Fibroblast of pulmonary artery (primary cell): ENCODE results near the gene KCNQ1OT1.

ENCODE experiments used
- DNase-seq: peaks from one replicate; pipeline ENCODE4 v3.0.0-alpha.2; 2010; ENCODE audit warnings: low read depth
- H3K4me3 ChIP-seq: replicated peaks from 2 replicates; pipeline ENCODE4 v1.5.1; 2011; ENCODE audit warnings: low read depth, mild to moderate bottlenecking, control low read depth, low read length, moderate library complexity
- CTCF ChIP-seq: IDR thresholded peaks from 2 replicates; pipeline ENCODE4 v1.5.1; 2011; ENCODE audit warnings: mild to moderate bottlenecking, control low read depth, low read length, inconsistent platforms; ENCODE audit errors: missing control alignments

The KCNQ1OT1 gene

GRCh38 chr11:2592559-2593392 is 107.0 kb downstream of the KCNQ1OT1 start:
- no peak for DNase-seq
- no peak for TF ChIP-seq CTCF
- no peak overlapping the region for H3K4me3 ChIP-seq

- no peak for TF ChIP-seq CTCF
- no peak for DNase-seq
- H3K4me3 ChIP-seq: no peak overlapping the region
Measured at GRCh38 chr11:2591805-2592204, 108.0 kb downstream of the KCNQ1OT1 start.

GRCh38 chr11:2590965-2591754 is 108.6 kb downstream of the KCNQ1OT1 start:
- no peak for TF ChIP-seq CTCF
- DNase-seq: no peak

GRCh38 chr11:2590131-2590964 is 109.4 kb downstream of the KCNQ1OT1 start:
- no peak for DNase-seq
- H3K4me3 ChIP-seq: no peak overlapping the region
- TF ChIP-seq CTCF: no peak

More at GRCh38 chr11:2590965-2591754, 108.6 kb downstream of the KCNQ1OT1 start:
- H3K4me3 ChIP-seq: no peak overlapping the region

- TF ChIP-seq CTCF: no peak
- no peak for DNase-seq
- H3K4me3 ChIP-seq: no peak overlapping the region
Measured at GRCh38 chr11:2589538-2589934, 110.3 kb downstream of the KCNQ1OT1 start.

GRCh38 chr11:2588809-2589537 is 110.8 kb downstream of the KCNQ1OT1 start:
- no peak for DNase-seq
- H3K4me3 ChIP-seq: no peak overlapping the region
- no peak for TF ChIP-seq CTCF
